Heart left ventricle (tissue), 16 donors: ENCODE results near the gene ZFAND3. TPM values are rescaled to one million over a fixed set of nuclear protein-coding genes. Genes with fewer than 3 reads are reported as not detected.

Experiments
- ATAC-seq, 4 donors: fragments of 200-7000 bp; cut with Tn5 transposase; one replicate each; pipeline ENCODE4 v1.9.1; 2020 to 2022; ENCODE audit warnings: moderate library complexity in 4 of 4, mild to moderate bottlenecking in 3 of 4, moderate number of reproducible peaks in 1 of 4
- DNase-seq, 5 donors: peaks; one replicate each; pipeline ENCODE4 v3.0.0-alpha.2; 2020
- H3K27ac ChIP-seq, 12 donors: fragments of 200-600 bp; sonication (generic) in 4 of 12; one replicate each; pipeline versions ENCODE4 v1.5.0 to v1.8.0; 2016 to 2022; ENCODE audit warnings: mild to moderate bottlenecking in 2 of 12
- H3K27me3 ChIP-seq, 9 donors: fragments of 200-600 bp; sonication (generic) in 2 of 9; one replicate each; pipeline versions ENCODE4 v1.5.1 to v1.8.0; 2016 to 2022; ENCODE audit warnings: mild to moderate bottlenecking in 3 of 9
- H3K36me3 ChIP-seq, 9 donors: fragments of 200-600 bp; sonication (generic) in 2 of 9; one replicate each; pipeline versions ENCODE4 v1.5.0 to v1.8.0; 2018 to 2022; ENCODE audit warnings: mild to moderate bottlenecking in 2 of 9
- H3K4me1 ChIP-seq, 12 donors: fragments of 200-600 bp; sonication (generic) in 4 of 12; one replicate each; pipeline versions ENCODE4 v1.5.0 to v1.8.0; 2016 to 2022; ENCODE audit warnings: mild to moderate bottlenecking in 3 of 12
- H3K4me3 ChIP-seq, 12 donors: fragments of 200-600 bp; sonication (generic) in 4 of 12; one replicate each; pipeline versions ENCODE4 v1.5.0 to v1.8.0; 2017 to 2022; ENCODE audit warnings: mild to moderate bottlenecking in 9 of 12, moderate library complexity in 4 of 12
- H3K9me3 ChIP-seq, 12 donors: fragments of 200-600 bp; sonication (generic) in 4 of 12; one replicate each; pipeline versions ENCODE4 v1.5.0 to v1.8.0; 2016 to 2022; ENCODE audit warnings: mild to moderate bottlenecking in 1 of 12
- POLR2A ChIP-seq, 2 donors: fragments of 450-650 bp; IDR thresholded peaks; one replicate each; pipeline ENCODE4 v1.6.1; 2017; ENCODE audit warnings: antibody characterized with exemption in 2 of 2, mild to moderate bottlenecking in 2 of 2, moderate library complexity in 2 of 2
- WGBS, 4 donors: extraction: QIAGEN DNeasy Blood & Tissue Kit in 2 of 4; methylation state at CpG; one replicate each; pipeline versions ENCODE4 v1.1.5 to v1.1.7; 2013 to 2018; 5-methylcytosine and 5-hydroxymethylcytosine counted together
- intact Hi-C, 10 donors: fragments of 100-400 bp; cut with DNase I; formaldehyde crosslinking; loops; one replicate each; pipeline versions ENCODE4 v1.11.1 to v1.14.2; 2022
- polyA plus RNA-seq, 2 donors: library from polyadenylated mRNA; stranded (reverse); fragments of 200-250 nt; gene quantifications; one replicate each; pipeline ENCODE4 v1.2.3, GENCODE V29; 2013
- total RNA-seq, 9 donors: library from RNA; depleted of rRNA in 2 of 9; stranded (reverse); fragments of >200 nt in 2 of 9; fragmentation: NEBNext Ultra II Directional in 3 of 9; extraction: Animal tissue kit (Norgen Biotek cat#: 25700) in 3 of 9; gene quantifications; one replicate each; pipeline versions ENCODE4 v1.1.0 to v1.2.4, GENCODE V29; 2016 to 2023
- TF ChIP-seq, protein P1 (sequence below), 12 donors: fragments of 200-600 bp; sonication (generic) in 4 of 12; IDR thresholded peaks; one replicate each; pipeline versions ENCODE4 v1.5.0 to v1.8.0; 2018 to 2022; ENCODE audit warnings: antibody characterized with exemption in 12 of 12, mild to moderate bottlenecking in 5 of 12
- donor health status: ischemic (EF 13 %, LVEDD 7.1; RV severe dilation, severe dysfunction).
- donor health status: healthy with polysubstance abuse.
- donor health status: DM: no; HTN: yes; CAD: no.
- donor health status: DM: no; HTN: no; CAD: no.
- donor health status: ischemic (EF 25% LVEDD 6.9; RV normal size, moderate dysfunction).
- donor health status: ischemic (EF 25% LVEDD 5.7; RV mildly dilated, moderate dysfunction).
- donor health status: healthy.
- donor health status: DM: yes; HTN: yes; CAD: no.
- donor health status: ischemic (EF 35%, LVEDD 5.7; RV mildly dilated, moderate dysfunction).
- donor health status: nonischemic (EF 11% LVEDD 7.7; RV severe dilation, severe dysfunction).
- donor health status: DM: yes; HTN: yes; CAD: no.
- donor health status: PGD.
- donor health status: ischemic (EF 29% LVEDD 5.4; RV normal size, mild dysfunction).
- donor health status: nonischemic (EF 23%, LVEDD 6.1; RV moderate dilation, normal function).

ZFAND3 gene
- total and polyA plus RNA-seq, 11 donors, result 29.1 to 114 (median 88.2) TPM

DNA sequence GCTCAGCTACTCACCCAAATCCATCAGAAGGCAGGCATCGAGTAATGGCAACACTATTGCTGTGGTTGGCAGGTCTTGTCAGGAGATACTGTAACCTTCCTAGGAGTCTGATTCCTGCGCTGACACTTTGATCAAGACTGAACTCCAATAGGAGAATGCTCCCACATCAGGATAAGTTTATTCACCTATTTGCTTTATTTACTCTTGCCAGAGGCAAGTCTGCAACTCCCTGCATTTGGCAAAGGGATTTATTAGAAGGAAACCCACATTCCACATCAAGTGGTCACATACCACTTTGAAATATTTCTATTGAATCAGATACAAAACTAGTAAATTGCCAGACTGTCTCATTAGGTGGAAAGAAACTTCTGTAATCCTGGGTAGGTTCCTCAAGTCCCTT lies 43.5 kb downstream of the ZFAND3 start:
- no peak for DNase-seq
- Histone ChIP-seq H3K36me3 (peaks cover 0 to 7% (median 0%) of the 10 kb centered on the region in 9 donors), H3K4me3 (no peak overlapping the region), H3K27me3 (no peaks in the 10 kb centered on the region), H3K9me3 (no peaks in the 10 kb centered on the region), H3K4me1 (peaks cover 4 to 46% (median 24%) of the 10 kb centered on the region in 12 donors), H3K27ac (no peak overlapping the region)
- TF ChIP-seq, protein P1, sequence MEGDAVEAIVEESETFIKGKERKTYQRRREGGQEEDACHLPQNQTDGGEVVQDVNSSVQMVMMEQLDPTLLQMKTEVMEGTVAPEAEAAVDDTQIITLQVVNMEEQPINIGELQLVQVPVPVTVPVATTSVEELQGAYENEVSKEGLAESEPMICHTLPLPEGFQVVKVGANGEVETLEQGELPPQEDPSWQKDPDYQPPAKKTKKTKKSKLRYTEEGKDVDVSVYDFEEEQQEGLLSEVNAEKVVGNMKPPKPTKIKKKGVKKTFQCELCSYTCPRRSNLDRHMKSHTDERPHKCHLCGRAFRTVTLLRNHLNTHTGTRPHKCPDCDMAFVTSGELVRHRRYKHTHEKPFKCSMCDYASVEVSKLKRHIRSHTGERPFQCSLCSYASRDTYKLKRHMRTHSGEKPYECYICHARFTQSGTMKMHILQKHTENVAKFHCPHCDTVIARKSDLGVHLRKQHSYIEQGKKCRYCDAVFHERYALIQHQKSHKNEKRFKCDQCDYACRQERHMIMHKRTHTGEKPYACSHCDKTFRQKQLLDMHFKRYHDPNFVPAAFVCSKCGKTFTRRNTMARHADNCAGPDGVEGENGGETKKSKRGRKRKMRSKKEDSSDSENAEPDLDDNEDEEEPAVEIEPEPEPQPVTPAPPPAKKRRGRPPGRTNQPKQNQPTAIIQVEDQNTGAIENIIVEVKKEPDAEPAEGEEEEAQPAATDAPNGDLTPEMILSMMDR (IDR thresholded peaks at IDR 0.05), result no peak
- no peak for TF ChIP-seq POLR2A (IDR thresholded peaks at IDR 0.05)
- WGBS, 4 donors, result 88 to 98% (median 95%) methylated on average over 2 of the region's 2 CpGs
- no peak for ATAC-seq
- intact Hi-C loops, result loop anchor here in 2 of 10 donors (5.0 kb wide), 1 partner anchor 71 kb away; no protein-coding TSS in a partner anchor

DNA sequence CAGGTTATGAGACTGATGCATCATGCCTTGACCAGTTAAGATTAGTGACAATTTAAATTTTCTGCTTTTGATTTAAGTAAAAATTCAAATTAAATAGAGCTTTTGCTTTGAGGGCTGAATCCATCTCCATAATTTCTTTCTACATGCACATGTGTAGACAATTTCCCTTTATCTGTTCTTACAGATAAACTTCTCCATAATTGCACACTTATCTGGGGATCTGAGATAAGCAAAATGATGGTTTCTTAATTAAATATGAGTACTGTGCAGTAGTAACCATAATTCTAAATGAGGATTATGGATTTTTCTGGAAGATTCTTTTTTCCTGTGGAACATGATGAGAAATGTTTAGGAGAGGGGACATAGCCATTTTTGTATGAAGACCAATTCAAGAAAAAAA lies 44.7 kb downstream of the ZFAND3 start:
- Histone ChIP-seq H3K27me3 (no peaks in the 10 kb centered on the region), H3K4me1 (peaks cover 2 to 56% (median 32%) of the 10 kb centered on the region in 12 donors), H3K27ac (no peak overlapping the region), H3K9me3 (no peaks in the 10 kb centered on the region), H3K4me3 (no peak overlapping the region), H3K36me3 (peaks cover 0 to 7% (median 0%) of the 10 kb centered on the region in 9 donors)
- no peak for ATAC-seq
- TF ChIP-seq POLR2A (IDR thresholded peaks at IDR 0.05), result no peak
- TF ChIP-seq, protein P1 (IDR thresholded peaks at IDR 0.05), result no peak
- intact Hi-C loops, result loop anchor here in 2 of 10 donors (5.0 kb wide), 1 partner anchor 72 kb away; no protein-coding TSS in a partner anchor
- DNase-seq, result no peak

DNA sequence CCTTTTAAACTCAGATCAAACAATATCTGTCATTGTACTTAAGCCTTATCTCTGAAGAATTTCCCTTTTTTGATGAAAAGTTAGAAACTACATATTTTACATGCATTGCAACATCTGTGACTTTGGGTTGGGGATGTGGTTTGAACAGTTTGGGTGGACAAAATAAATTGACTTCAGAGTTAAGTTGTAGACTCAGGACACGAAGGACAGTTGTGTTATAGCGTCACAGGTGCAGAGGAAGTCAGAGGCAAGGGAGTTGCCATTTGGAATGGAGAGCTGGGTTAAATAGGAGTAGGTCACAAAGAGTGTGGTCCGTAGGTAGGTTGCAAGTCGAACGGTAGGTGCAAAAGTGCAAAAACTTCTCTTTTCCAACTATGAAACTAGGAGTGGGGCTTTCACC lies 46.0 kb downstream of the ZFAND3 start:
- Histone ChIP-seq H3K27me3 (no peaks in the 10 kb centered on the region), H3K27ac (no peak overlapping the region), H3K36me3 (peaks cover 0 to 7% (median 0%) of the 10 kb centered on the region in 9 donors), H3K4me1 (peaks cover 0 to 55% (median 32%) of the 10 kb centered on the region in 12 donors), H3K4me3 (no peak overlapping the region), H3K9me3 (no peaks in the 10 kb centered on the region)
- intact Hi-C loops, result no loop called here
- TF ChIP-seq, protein P1 (IDR thresholded peaks at IDR 0.05), result no peak
- TF ChIP-seq POLR2A (IDR thresholded peaks at IDR 0.05), result no peak
- WGBS, 4 donors, result 85 to 98% (median 91%) methylated on average over 5 of the region's 5 CpGs
- no peak for ATAC-seq
- no peak for DNase-seq

DNA sequence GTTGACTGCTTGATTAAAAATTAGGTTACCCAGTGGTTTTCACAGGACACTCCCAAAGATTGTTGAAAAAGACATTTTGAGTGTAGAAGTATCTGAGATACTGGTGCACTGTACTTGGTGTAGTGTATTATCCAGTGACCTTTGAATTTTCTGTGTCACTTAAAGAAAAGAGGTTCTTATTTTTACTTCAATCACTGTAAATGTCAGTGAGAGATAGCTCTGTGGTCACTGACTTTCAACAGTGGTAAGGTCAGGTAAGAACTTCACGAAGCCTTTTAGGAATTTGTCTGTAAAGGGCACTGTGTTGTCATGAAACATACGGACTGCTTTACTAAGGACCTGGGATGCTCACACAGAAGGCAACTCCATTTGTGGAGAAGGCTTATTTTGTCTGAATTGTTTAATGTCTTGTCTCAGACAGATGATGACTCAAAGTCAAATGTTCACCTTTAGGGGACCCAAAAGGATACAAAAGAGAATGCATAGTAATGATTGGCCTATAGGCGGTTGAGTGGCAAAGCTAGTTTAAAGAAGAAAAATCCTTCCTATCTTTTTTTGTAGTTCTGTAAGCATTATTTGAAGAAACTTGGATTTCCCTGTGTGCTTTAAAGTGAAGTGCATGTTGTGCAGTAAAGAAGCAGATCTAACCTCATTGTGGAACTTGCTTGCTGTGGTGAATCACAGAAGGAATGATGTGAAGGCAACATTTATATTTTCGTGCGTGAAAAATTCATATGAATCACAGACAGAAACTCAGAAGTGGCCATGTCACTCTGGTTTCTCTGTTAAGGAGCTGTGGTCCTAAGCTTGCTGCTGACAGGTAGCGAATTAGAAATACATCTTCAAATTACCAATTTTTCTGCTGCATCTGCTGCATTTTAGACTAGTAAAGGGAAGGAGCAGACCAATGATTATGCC lies 47.3 kb downstream of the ZFAND3 start:
- H3K36me3 ChIP-seq, result peaks cover 0 to 7% (median 0%) of the 10 kb centered on the region in 9 donors
- intact Hi-C loops, result no loop called here
- no peak overlapping the region for H3K27ac ChIP-seq
- DNase-seq, result no peak
- no peak for TF ChIP-seq POLR2A (IDR thresholded peaks at IDR 0.05)
- TF ChIP-seq, protein P1 (IDR thresholded peaks at IDR 0.05), result no peak
- H3K27me3 ChIP-seq, result no peaks in the 10 kb centered on the region
- ATAC-seq, result no peak
- no peak overlapping the region for H3K4me3 ChIP-seq
- H3K4me1 ChIP-seq, result peaks cover 0 to 53% (median 30%) of the 10 kb centered on the region in 12 donors
- H3K9me3 ChIP-seq, result peaks cover 0 to 10% (median 0%) of the 10 kb centered on the region in 12 donors
- WGBS, 4 donors, result 79 to 84% (median 81%) methylated on average over 6 of the region's 6 CpGs
